HepG2 (cell line): ENCODE results near the gene TLCD3A. TPM values are rescaled to one million over a fixed set of nuclear protein-coding genes. Genes with fewer than 3 reads are reported as not detected.

Experiments
- AGO2 ChIP-seq: fragments of 200-400 bp; formaldehyde crosslinking; optimal IDR thresholded peaks from 2 replicates; pipeline ENCODE3; 2017; ENCODE audit warnings: mild to moderate bottlenecking, low read depth, low read length, moderate library complexity
- CBX1 ChIP-seq: IDR thresholded peaks from one replicate; pipeline ENCODE4 v1.6.1; 2016; ENCODE audit warnings: antibody characterized with exemption, low read depth
- CBX5 ChIP-seq: sonication (generic); formaldehyde crosslinking; IDR thresholded peaks from 2 replicates; pipeline ENCODE4 v1.4.0; 2020; ENCODE audit warnings: missing genetic modification reagents, borderline replicate concordance
- FOXM1 ChIP-seq: sonication (generic); formaldehyde crosslinking; IDR thresholded peaks from 2 replicates; pipeline ENCODE4 v1.5.0; 2020; ENCODE audit warnings: missing genetic modification reagents
- HCFC1 ChIP-seq: fragments of 150-350 bp; IDR thresholded peaks from 2 replicates; pipeline ENCODE4 v1.6.1; 2014; ENCODE audit warnings: low read depth, low read length
- NR2F6 ChIP-seq, 2 experiments: IDR thresholded peaks; 2 replicates each; pipeline ENCODE4 v1.6.1; 2016; ENCODE audit warnings: antibody characterized with exemption in 1 of 2, mild to moderate bottlenecking in 1 of 2
- SKI ChIP-seq: fragments of 450-650 bp; IDR thresholded peaks from one replicate; pipeline ENCODE4 v1.6.1; 2018; ENCODE audit warnings: mild to moderate bottlenecking; ENCODE audit not compliant: partially characterized antibody
- SOX13 ChIP-seq, 3 experiments: fragments of 450-650 bp in 1 of 3; sonication (generic) in 1 of 3; formaldehyde crosslinking in 1 of 3; IDR thresholded peaks in 2 of 3; conservative IDR thresholded peaks in 1 of 3; 2 replicates each; pipeline versions ENCODE4 v1.5.0 to v1.6.1; 2016 to 2020; ENCODE audit warnings: antibody characterized with exemption in 1 of 3, mild to moderate bottlenecking in 1 of 3, missing compliant biosample characterization in 1 of 3, missing genetic modification reagents in 1 of 3, moderate library complexity in 1 of 3
- ZNF124 ChIP-seq: sonication (generic); formaldehyde crosslinking; IDR thresholded peaks from 2 replicates; pipeline ENCODE4 v1.4.0; 2020; ENCODE audit warnings: missing genetic modification reagents
- ZNF296 ChIP-seq: sonication (generic); formaldehyde crosslinking; conservative IDR thresholded peaks from 2 replicates; pipeline ENCODE4 v1.5.0; 2020; ENCODE audit warnings: mild to moderate bottlenecking, missing genetic modification reagents
- ZNF331 ChIP-seq: sonication (generic); formaldehyde crosslinking; IDR thresholded peaks from 2 replicates; pipeline ENCODE4 v1.4.0; 2020; ENCODE audit warnings: missing genetic modification reagents
- ZNF441 ChIP-seq: sonication (generic); formaldehyde crosslinking; IDR thresholded peaks from 2 replicates; pipeline ENCODE4 v1.7.0; 2021; ENCODE audit warnings: missing genetic modification reagents, borderline replicate concordance
- ZNF780A ChIP-seq: sonication (generic); formaldehyde crosslinking; IDR thresholded peaks from 2 replicates; pipeline ENCODE4 v1.8.0; 2022; ENCODE audit warnings: mild to moderate bottlenecking, missing genetic modification reagents, moderate library complexity
- ZNF841 ChIP-seq: sonication (generic); formaldehyde crosslinking; IDR thresholded peaks from 2 replicates; pipeline ENCODE4 v1.8.1; 2023; ENCODE audit warnings: missing genetic modification reagents, borderline replicate concordance
- polyA plus RNA-seq, 8 experiments: library from polyadenylated mRNA; depleted of rRNA in 3 of 8; stranded (reverse) in 7 of 8; unstranded in 1 of 8; fragments of >200 nt; fragmentation: Illumina TruSeq in 4 of 8; extraction: Trizol in 4 of 8; gene quantifications; 2 replicates each; pipeline versions ENCODE4 v1.2.1 to v1.2.3, GENCODE V29; 2011 to 2016; ENCODE audit warnings: low read depth in 4 of 8, missing spikeins in 1 of 8, mixed read lengths in 1 of 8; ENCODE audit not compliant: insufficient read depth in 1 of 8
- total RNA-seq, 5 experiments: library from RNA; depleted of rRNA; stranded (reverse); fragments of >200 nt; fragmentation: Illumina TruSeq; extraction: Trizol; gene quantifications; 2 replicates each; pipeline ENCODE4 v1.2.3, GENCODE V29; 2016; ENCODE audit warnings: low read depth in 1 of 5
- TF ChIP-seq, protein P1 (sequence below): sonication (generic); formaldehyde crosslinking; IDR thresholded peaks from 2 replicates; pipeline ENCODE4 v1.5.1; 2020; ENCODE audit warnings: missing genetic modification reagents, mild to moderate bottlenecking, borderline replicate concordance
- TF ChIP-seq, protein P2 (sequence below): sonication (generic); formaldehyde crosslinking; IDR thresholded peaks from 2 replicates; pipeline ENCODE4 v1.5.0; 2020; ENCODE audit warnings: mild to moderate bottlenecking, missing genetic modification reagents
- TF ChIP-seq, protein P3 (sequence below): sonication (generic); formaldehyde crosslinking; IDR thresholded peaks from 2 replicates; pipeline ENCODE4 v1.4.0; 2020; ENCODE audit warnings: mild to moderate bottlenecking, missing genetic modification reagents

Gene TLCD3A
- total and polyA plus RNA-seq, 2 of the 13 experiments (the other 11 are each of a cell fraction or from before 2014, with no cell fraction given), result 25.2 to 46.6 TPM

GRCh38 chr17:705011-705410 is 27.4 kb upstream of the TLCD3A start (continued):
- TF ChIP-seq, protein P1, sequence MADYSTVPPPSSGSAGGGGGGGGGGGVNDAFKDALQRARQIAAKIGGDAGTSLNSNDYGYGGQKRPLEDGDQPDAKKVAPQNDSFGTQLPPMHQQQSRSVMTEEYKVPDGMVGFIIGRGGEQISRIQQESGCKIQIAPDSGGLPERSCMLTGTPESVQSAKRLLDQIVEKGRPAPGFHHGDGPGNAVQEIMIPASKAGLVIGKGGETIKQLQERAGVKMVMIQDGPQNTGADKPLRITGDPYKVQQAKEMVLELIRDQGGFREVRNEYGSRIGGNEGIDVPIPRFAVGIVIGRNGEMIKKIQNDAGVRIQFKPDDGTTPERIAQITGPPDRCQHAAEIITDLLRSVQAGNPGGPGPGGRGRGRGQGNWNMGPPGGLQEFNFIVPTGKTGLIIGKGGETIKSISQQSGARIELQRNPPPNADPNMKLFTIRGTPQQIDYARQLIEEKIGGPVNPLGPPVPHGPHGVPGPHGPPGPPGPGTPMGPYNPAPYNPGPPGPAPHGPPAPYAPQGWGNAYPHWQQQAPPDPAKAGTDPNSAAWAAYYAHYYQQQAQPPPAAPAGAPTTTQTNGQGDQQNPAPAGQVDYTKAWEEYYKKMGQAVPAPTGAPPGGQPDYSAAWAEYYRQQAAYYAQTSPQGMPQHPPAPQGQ (CRISPR knock-in tag), result no peak
- TF ChIP-seq HCFC1 (no peak), CBX5 (no peak), ZNF841 (CRISPR knock-in tag) (no peak), NR2F6 (IDR thresholded peaks at IDR 0.05) (no peak), NR2F6 (CRISPR knock-in tag; IDR thresholded peaks at IDR 0.05) (no peak), SKI (no peak), AGO2 (no peak), ZNF780A (no peak), ZNF331 (no peak), CBX1 (no peak), ZNF441 (CRISPR knock-in tag) (no peak), ZNF296 (CRISPR knock-in tag) (no peak), SOX13 (IDR thresholded peaks at IDR 0.05) (no peak), SOX13 (CRISPR knock-in tag; conservative IDR thresholded peaks at IDR 0.05 in 1 of 2, IDR thresholded peaks at IDR 0.05 in 1 of 2) (no peak), ZNF124 (CRISPR knock-in tag) (no peak), FOXM1 (CRISPR knock-in tag) (no peak)
- TF ChIP-seq, protein P2, sequence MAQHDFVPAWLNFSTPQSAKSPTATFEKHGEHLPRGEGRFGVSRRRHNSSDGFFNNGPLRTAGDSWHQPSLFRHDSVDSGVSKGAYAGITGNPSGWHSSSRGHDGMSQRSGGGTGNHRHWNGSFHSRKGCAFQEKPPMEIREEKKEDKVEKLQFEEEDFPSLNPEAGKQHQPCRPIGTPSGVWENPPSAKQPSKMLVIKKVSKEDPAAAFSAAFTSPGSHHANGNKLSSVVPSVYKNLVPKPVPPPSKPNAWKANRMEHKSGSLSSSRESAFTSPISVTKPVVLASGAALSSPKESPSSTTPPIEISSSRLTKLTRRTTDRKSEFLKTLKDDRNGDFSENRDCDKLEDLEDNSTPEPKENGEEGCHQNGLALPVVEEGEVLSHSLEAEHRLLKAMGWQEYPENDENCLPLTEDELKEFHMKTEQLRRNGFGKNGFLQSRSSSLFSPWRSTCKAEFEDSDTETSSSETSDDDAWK (CRISPR knock-in tag), result no peak
- TF ChIP-seq, protein P3, sequence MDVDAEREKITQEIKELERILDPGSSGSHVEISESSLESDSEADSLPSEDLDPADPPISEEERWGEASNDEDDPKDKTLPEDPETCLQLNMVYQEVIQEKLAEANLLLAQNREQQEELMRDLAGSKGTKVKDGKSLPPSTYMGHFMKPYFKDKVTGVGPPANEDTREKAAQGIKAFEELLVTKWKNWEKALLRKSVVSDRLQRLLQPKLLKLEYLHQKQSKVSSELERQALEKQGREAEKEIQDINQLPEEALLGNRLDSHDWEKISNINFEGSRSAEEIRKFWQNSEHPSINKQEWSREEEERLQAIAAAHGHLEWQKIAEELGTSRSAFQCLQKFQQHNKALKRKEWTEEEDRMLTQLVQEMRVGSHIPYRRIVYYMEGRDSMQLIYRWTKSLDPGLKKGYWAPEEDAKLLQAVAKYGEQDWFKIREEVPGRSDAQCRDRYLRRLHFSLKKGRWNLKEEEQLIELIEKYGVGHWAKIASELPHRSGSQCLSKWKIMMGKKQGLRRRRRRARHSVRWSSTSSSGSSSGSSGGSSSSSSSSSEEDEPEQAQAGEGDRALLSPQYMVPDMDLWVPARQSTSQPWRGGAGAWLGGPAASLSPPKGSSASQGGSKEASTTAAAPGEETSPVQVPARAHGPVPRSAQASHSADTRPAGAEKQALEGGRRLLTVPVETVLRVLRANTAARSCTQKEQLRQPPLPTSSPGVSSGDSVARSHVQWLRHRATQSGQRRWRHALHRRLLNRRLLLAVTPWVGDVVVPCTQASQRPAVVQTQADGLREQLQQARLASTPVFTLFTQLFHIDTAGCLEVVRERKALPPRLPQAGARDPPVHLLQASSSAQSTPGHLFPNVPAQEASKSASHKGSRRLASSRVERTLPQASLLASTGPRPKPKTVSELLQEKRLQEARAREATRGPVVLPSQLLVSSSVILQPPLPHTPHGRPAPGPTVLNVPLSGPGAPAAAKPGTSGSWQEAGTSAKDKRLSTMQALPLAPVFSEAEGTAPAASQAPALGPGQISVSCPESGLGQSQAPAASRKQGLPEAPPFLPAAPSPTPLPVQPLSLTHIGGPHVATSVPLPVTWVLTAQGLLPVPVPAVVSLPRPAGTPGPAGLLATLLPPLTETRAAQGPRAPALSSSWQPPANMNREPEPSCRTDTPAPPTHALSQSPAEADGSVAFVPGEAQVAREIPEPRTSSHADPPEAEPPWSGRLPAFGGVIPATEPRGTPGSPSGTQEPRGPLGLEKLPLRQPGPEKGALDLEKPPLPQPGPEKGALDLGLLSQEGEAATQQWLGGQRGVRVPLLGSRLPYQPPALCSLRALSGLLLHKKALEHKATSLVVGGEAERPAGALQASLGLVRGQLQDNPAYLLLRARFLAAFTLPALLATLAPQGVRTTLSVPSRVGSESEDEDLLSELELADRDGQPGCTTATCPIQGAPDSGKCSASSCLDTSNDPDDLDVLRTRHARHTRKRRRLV, result no peak
